Karpas-422 (cell line): ENCODE results near the gene BST1. TPM values are rescaled to one million over a fixed set of nuclear protein-coding genes. Genes with fewer than 3 reads are reported as not detected.
"Not testable (repeated sequence)": the region's sequence is repeated elsewhere in the genome, so short reads cannot be mapped to it uniquely, and the experiment has no call there.

Experiments
- DNase-seq: peaks from one replicate; pipeline ENCODE4 v3.0.0-alpha.2; 2015
- H2AFZ ChIP-seq: fragments of 200-600 bp; sonication (generic); 2 replicates; pipeline ENCODE4 v1.6.1; 2014; ENCODE audit warnings: antibody characterized with exemption, low read length, mixed read lengths
- H3K27ac ChIP-seq: fragments of 200-600 bp; sonication (generic); 2 replicates; pipeline ENCODE4 v1.5.1; 2014; ENCODE audit warnings: mild to moderate bottlenecking, low read length, moderate library complexity
- H3K27me3 ChIP-seq: fragments of 200-600 bp; sonication (generic); 2 replicates; pipeline ENCODE4 v1.6.1; 2014; ENCODE audit warnings: low read length, mixed read lengths
- H3K36me3 ChIP-seq: fragments of 200-600 bp; sonication (generic); 2 replicates; pipeline ENCODE4 v1.6.1; 2014; ENCODE audit warnings: low read length, mixed read lengths; ENCODE audit not compliant: insufficient read depth
- H3K4me1 ChIP-seq: fragments of 200-600 bp; sonication (generic); 2 replicates; pipeline ENCODE4 v1.6.1; 2014; ENCODE audit warnings: mild to moderate bottlenecking, low read length, mixed read lengths
- H3K4me2 ChIP-seq: fragments of 200-600 bp; sonication (generic); 2 replicates; pipeline ENCODE4 v1.6.1; 2014; ENCODE audit warnings: low read length, low read depth, mild to moderate bottlenecking; ENCODE audit not compliant: poor library complexity, severe bottlenecking
- H3K4me3 ChIP-seq: fragments of 200-600 bp; sonication (generic); 2 replicates; pipeline ENCODE4 v1.5.1; 2014; ENCODE audit warnings: mild to moderate bottlenecking, antibody characterized with exemption, low read length, mixed read lengths
- H3K79me2 ChIP-seq: fragments of 200-600 bp; sonication (generic); 2 replicates; pipeline ENCODE4 v1.6.1; 2014; ENCODE audit warnings: mild to moderate bottlenecking, low read length, mixed read lengths
- H3K9ac ChIP-seq: fragments of 200-600 bp; sonication (generic); 2 replicates; pipeline ENCODE4 v1.6.0; 2014; ENCODE audit warnings: low read length
- H3K9me2 ChIP-seq: fragments of 200-600 bp; sonication (generic), shearing (Covaris generic); replicated peaks from 2 replicates; pipeline ENCODE4 v1.6.0; 2014; ENCODE audit warnings: mild to moderate bottlenecking, low read length, moderate library complexity; ENCODE audit not compliant: insufficient read depth
- H3K9me3 ChIP-seq: fragments of 300-700, 200-600 bp; sonication (generic); 2 replicates; pipeline ENCODE4 v1.6.1; 2014; ENCODE audit warnings: low read length, mixed read lengths
- H4K20me1 ChIP-seq: fragments of 200-600 bp; sonication (generic); 2 replicates; pipeline ENCODE4 v1.6.1; 2014; ENCODE audit warnings: mild to moderate bottlenecking, antibody characterized with exemption, low read length, low read depth; ENCODE audit not compliant: insufficient read depth
- total RNA-seq: library from RNA; depleted of rRNA; stranded (reverse); fragments of >200 nt; shearing (Covaris generic); gene quantifications from 2 replicates; pipeline ENCODE4 v1.2.3, GENCODE V29; 2014; ENCODE audit warnings: low replicate concordance

The BST1 gene
- total RNA-seq, 1 experiment from 2014 or later, result not detected

- Histone ChIP-seq H3K4me2 (no peak overlapping the region), H3K27ac (no peak overlapping the region), H3K4me3 (no peak overlapping the region), H3K9me3 (no peaks in the 10 kb centered on the region), H3K9me2 (no peaks in the 10 kb centered on the region), H3K36me3 (no peaks in the 10 kb centered on the region), H3K9ac (no peak overlapping the region), H2AFZ (no peak overlapping the region), H3K4me1 (no peaks in the 10 kb centered on the region), H3K79me2 (no peaks in the 10 kb centered on the region), H4K20me1 (no peaks in the 10 kb centered on the region), H3K27me3 (no peaks in the 10 kb centered on the region)
- peak; percentile 72 for DNase-seq
Observed at GRCh38 chr4:15756361-15756861, 53.5 kb downstream of the BST1 start.

- H3K9ac ChIP-seq, result no peak overlapping the region
- H3K27me3 ChIP-seq, result no peaks in the 10 kb centered on the region
- no peak overlapping the region for H3K27ac ChIP-seq
- DNase-seq, result no peak
- H3K4me2 ChIP-seq, result no peak overlapping the region
- H3K9me2 ChIP-seq, result no peaks in the 10 kb centered on the region
- no peak overlapping the region for H2AFZ ChIP-seq
- no peaks in the 10 kb centered on the region for H3K9me3 ChIP-seq
- H4K20me1 ChIP-seq, result no peaks in the 10 kb centered on the region
- H3K4me3 ChIP-seq, result no peak overlapping the region
- no peaks in the 10 kb centered on the region for H3K36me3 ChIP-seq
- H3K79me2 ChIP-seq, result no peaks in the 10 kb centered on the region
- no peaks in the 10 kb centered on the region for H3K4me1 ChIP-seq
Observed at GRCh38 chr4:15757054-15757453, 54.2 kb downstream of the BST1 start.

GRCh38 chr4:15758294-15758693 is 55.4 kb downstream of the BST1 start:
- no peaks in the 10 kb centered on the region for H3K36me3 ChIP-seq
- H3K9ac ChIP-seq, result no peak overlapping the region
- H3K9me2 ChIP-seq, result no peaks in the 10 kb centered on the region
- no peaks in the 10 kb centered on the region for H4K20me1 ChIP-seq
- no peak overlapping the region for H2AFZ ChIP-seq
- H3K9me3 ChIP-seq, result no peaks in the 10 kb centered on the region
- no peak overlapping the region for H3K27ac ChIP-seq
- H3K79me2 ChIP-seq, result no peaks in the 10 kb centered on the region
- no peak overlapping the region for H3K4me3 ChIP-seq
- no peaks in the 10 kb centered on the region for H3K4me1 ChIP-seq
- no peaks in the 10 kb centered on the region for H3K27me3 ChIP-seq
- DNase-seq, result no peak
- H3K4me2 ChIP-seq, result no peak overlapping the region

GRCh38 chr4:15762460-15762859 is 59.6 kb downstream of the BST1 start:
- not testable (repeated sequence) for H2AFZ ChIP-seq, H3K9ac ChIP-seq, H3K9me3 ChIP-seq, H3K27me3 ChIP-seq, DNase-seq, H3K4me2 ChIP-seq, H4K20me1 ChIP-seq, H3K79me2 ChIP-seq, H3K36me3 ChIP-seq, H3K4me1 ChIP-seq, H3K27ac ChIP-seq, H3K9me2 ChIP-seq, H3K4me3 ChIP-seq

- H4K20me1 ChIP-seq, result no peaks in the 10 kb centered on the region
- H3K4me1 ChIP-seq, result peaks cover 4% of the 10 kb centered on the region; the same call in 1 of the 2 replicates
- no peaks in the 10 kb centered on the region for H3K79me2 ChIP-seq
- H2AFZ ChIP-seq, result no peak overlapping the region
- no peak overlapping the region for H3K27ac ChIP-seq
- no peak for DNase-seq
- no peaks in the 10 kb centered on the region for H3K9me2 ChIP-seq
- H3K36me3 ChIP-seq, result no peaks in the 10 kb centered on the region
- no peak overlapping the region for H3K4me2 ChIP-seq
- H3K9ac ChIP-seq, result no peak overlapping the region
- no peak overlapping the region for H3K4me3 ChIP-seq
- H3K9me3 ChIP-seq, result no peaks in the 10 kb centered on the region
- no peaks in the 10 kb centered on the region for H3K27me3 ChIP-seq
Observed at GRCh38 chr4:15765391-15765790, 62.5 kb downstream of the BST1 start.

GRCh38 chr4:15765910-15766697 is 63.2 kb downstream of the BST1 start:
- H3K4me2 ChIP-seq, result no peak overlapping the region
- H3K4me1 ChIP-seq, result peaks cover 4% of the 10 kb centered on the region; the same call in 1 of the 2 replicates
- H4K20me1 ChIP-seq, result no peaks in the 10 kb centered on the region
- H3K9ac ChIP-seq, result no peak overlapping the region
- H3K79me2 ChIP-seq, result no peaks in the 10 kb centered on the region
- H3K9me3 ChIP-seq, result no peaks in the 10 kb centered on the region
- no peaks in the 10 kb centered on the region for H3K27me3 ChIP-seq
- no peak for DNase-seq
- no peaks in the 10 kb centered on the region for H3K9me2 ChIP-seq
- H3K36me3 ChIP-seq, result no peaks in the 10 kb centered on the region
- H3K4me3 ChIP-seq, result no peak overlapping the region
- no peak overlapping the region for H3K27ac ChIP-seq
- H2AFZ ChIP-seq, result no peak overlapping the region

- no peaks in the 10 kb centered on the region for H3K9me3 ChIP-seq
- H3K27me3 ChIP-seq, result no peaks in the 10 kb centered on the region
- no peaks in the 10 kb centered on the region for H3K36me3 ChIP-seq
- no peaks in the 10 kb centered on the region for H4K20me1 ChIP-seq
- H3K9me2 ChIP-seq, result no peaks in the 10 kb centered on the region
- H3K79me2 ChIP-seq, result no peaks in the 10 kb centered on the region
- DNase-seq, result no peak
- peaks cover 4% of the 10 kb centered on the region; the same call in 1 of the 2 replicates for H3K4me1 ChIP-seq
- H2AFZ ChIP-seq, result no peak overlapping the region
- H3K27ac ChIP-seq, result no peak overlapping the region
- H3K9ac ChIP-seq, result no peak overlapping the region
- no peak overlapping the region for H3K4me2 ChIP-seq
- no peak overlapping the region for H3K4me3 ChIP-seq
Observed at GRCh38 chr4:15766821-15767220, 64.0 kb downstream of the BST1 start.

GRCh38 chr4:15769202-15769601 is 66.3 kb downstream of the BST1 start:
- Histone ChIP-seq H3K4me2 (no peak overlapping the region), H3K79me2 (no peaks in the 10 kb centered on the region), H4K20me1 (no peaks in the 10 kb centered on the region), H3K9me3 (no peaks in the 10 kb centered on the region), H3K4me1 (peaks cover 4% of the 10 kb centered on the region; the same call in 1 of the 2 replicates), H3K4me3 (no peak overlapping the region), H2AFZ (no peak overlapping the region), H3K27me3 (no peaks in the 10 kb centered on the region), H3K27ac (no peak overlapping the region), H3K9ac (no peak overlapping the region), H3K9me2 (no peaks in the 10 kb centered on the region), H3K36me3 (no peaks in the 10 kb centered on the region)
- DNase-seq, result no peak
